GM12878 (cell line): ENCODE measurements around the gene UTP25. TPM values are rescaled to one million over a fixed set of nuclear protein-coding genes. Genes with fewer than 3 reads are reported as not detected.

Experiments
- HSF1 ChIP-seq: fragments of 150-350 bp; IDR thresholded peaks from 2 replicates; pipeline ENCODE4 v1.6.1; 2014; ENCODE audit warnings: mild to moderate bottlenecking, low read depth, low read length
- LARP7 ChIP-seq: fragments of 450-650 bp; IDR thresholded peaks from 2 replicates; pipeline ENCODE4 v1.6.1; 2017; ENCODE audit warnings: mild to moderate bottlenecking
- NFYB ChIP-seq: IDR thresholded peaks from 2 replicates; pipeline ENCODE4 v1.6.1; 2011; ENCODE audit warnings: low read depth, mild to moderate bottlenecking, low read length, improper control_type of control experiment, moderate library complexity; ENCODE audit not compliant: insufficient read depth
- POLR2AphosphoS5 ChIP-seq: IDR thresholded peaks from 2 replicates; pipeline ENCODE4 v1.6.1; 2011; ENCODE audit warnings: mild to moderate bottlenecking, low read length, inconsistent platforms
- POU2F2 ChIP-seq: IDR thresholded peaks from 3 replicates; pipeline ENCODE4 v1.6.1; 2011; ENCODE audit warnings: low read depth, mild to moderate bottlenecking, low read length, borderline replicate concordance
- RB1 ChIP-seq: fragments of 450-650 bp; formaldehyde crosslinking; IDR thresholded peaks from 2 replicates; pipeline ENCODE4 v1.6.1; 2017; ENCODE audit warnings: mild to moderate bottlenecking, borderline replicate concordance
- RCOR1 ChIP-seq: conservative IDR thresholded peaks from 2 replicates; pipeline ENCODE4 v1.6.1; 2012; ENCODE audit warnings: low read depth, low read length, improper control_type of control experiment
- USF2 ChIP-seq: IDR thresholded peaks from 2 replicates; pipeline ENCODE4 v1.6.1; 2011; ENCODE audit warnings: low read depth, low read length, improper control_type of control experiment, borderline replicate concordance
- ZNF384 ChIP-seq: IDR thresholded peaks from 2 replicates; pipeline ENCODE4 v1.6.1; 2012; ENCODE audit warnings: low read depth, mild to moderate bottlenecking, low read length, improper control_type of control experiment, borderline replicate concordance
- polyA plus RNA-seq, 11 experiments: library from polyadenylated mRNA; depleted of rRNA in 4 of 11; unstranded in 6 of 11; stranded (reverse) in 5 of 11; fragments of >200 nt; fragmentation: Nextera tagmentation in 4 of 11; fragmentation: Illumina TruSeq in 1 of 11; extraction: Ambion mirVana in 4 of 11; extraction: Trizol in 1 of 11; gene quantifications; 1 replicate in 1 of 11; 2 replicates in 10 of 11; pipeline versions ENCODE4 v1.2.1 to v1.2.3, GENCODE V29; 2011 to 2016; ENCODE audit warnings: inconsistent platforms in 2 of 11, missing spikeins in 2 of 11, low read depth in 1 of 11
- total RNA-seq, 4 experiments: library from RNA; depleted of rRNA in 3 of 4; stranded (reverse); fragments of >200 nt in 3 of 4; fragmentation: Illumina TruSeq in 1 of 4; extraction: Trizol in 1 of 4; gene quantifications; 2 replicates each; pipeline versions ENCODE4 v1.2.1 to v1.2.3, GENCODE V29; 2013 to 2021

UTP25 gene
- total and polyA plus RNA-seq, 10 of the 15 experiments (the other 5 are each of a cell fraction or from before 2014, with no cell fraction given): 3.0 to 13.3 (median 8.5) TPM

- no peak for TF ChIP-seq HSF1
- no peak for TF ChIP-seq USF2
- no peak for TF ChIP-seq NFYB
- TF ChIP-seq ZNF384: no peak
- 0 out of 3 replicates have a peak, but pooled peaks have one; percentile 17 for TF ChIP-seq POU2F2
- TF ChIP-seq RCOR1: peak; percentile 81; the same call in 1 of the 2 replicates
- peak; percentile 66; the same call in 1 of the 2 replicates for TF ChIP-seq LARP7
- TF ChIP-seq POLR2AphosphoS5: peak; percentile 86
- peak; percentile 75; the same call in 1 of the 2 replicates for TF ChIP-seq RB1
These were observed 43.3 kb upstream of the UTP25 start, which contains the start of gene C1orf74 (continued) for GRCh38 chr1:209784265-209785169.
